Measurements from ENCODE around the gene GFPT2. TPM values are rescaled to one million over a fixed set of nuclear protein-coding genes. Genes with fewer than 3 reads are reported as not detected.

The GFPT2 gene
- total and polyA plus RNA-seq, 2 of the 4 experiments (the other 2 are of a cell fraction): 20.3 to 20.8 TPM

GRCh38 chr5:180387798-180388197 lies 34.7 kb upstream of the GFPT2 start:
- dilution Hi-C loops (cut with HindIII; ENCODE audit: low sequenced_read_pairs, unreplicated experiment) (no loop called here), in situ Hi-C loops (cut with MboI; ENCODE audit: low sequenced_read_pairs) (no loop called here), intact Hi-C loops (cut with micrococcal nuclease) (no loop called here)
- Histone ChIP-seq H4K8ac (ENCODE audit: low read depth in 2 of 2, low read length in 2 of 2) (no peak overlapping the region), H3K4me2 (ENCODE audit: low read depth, low read length) (no peak overlapping the region), H3K9me3 (ENCODE audit: control insufficient read depth, insufficient read depth, low read length) (no peaks in the 10 kb centered on the region), H2AK9ac (replicated peaks; ENCODE audit: low read depth, low read length, poor library complexity) (no peak overlapping the region), H3K27ac (ENCODE audit: insufficient read depth, low read length) (no peak overlapping the region), H3K4ac (ENCODE audit: low read depth, low read length) (no peak overlapping the region), H4K20me1 (ENCODE audit: insufficient read depth, low read length) (no peaks in the 10 kb centered on the region), H2BK120ac (ENCODE audit: low read depth, low read length) (no peak overlapping the region), H2BK5ac (ENCODE audit: low read depth, low read length, poor library complexity, severe bottlenecking) (no peak overlapping the region), H3K9ac (ENCODE audit: low read depth, low read length) (no peak overlapping the region), H4K91ac (ENCODE audit: insufficient read depth, low read depth, low read length) (no peak overlapping the region), H2BK20ac (ENCODE audit: low read depth, low read length) (no peak overlapping the region), H3K4me1 (ENCODE audit: control insufficient read depth, insufficient read depth, low read length) (no peaks in the 10 kb centered on the region), H2BK15ac (ENCODE audit: low read depth, low read length) (no peak overlapping the region), H3K27me3 (ENCODE audit: control insufficient read depth, insufficient read depth, low read length) (no peaks in the 10 kb centered on the region), H2AFZ (replicated peaks; ENCODE audit: low read length, poor library complexity) (no peak overlapping the region), H3K79me1 (ENCODE audit: low read depth in 1 of 2, low read length in 2 of 2) (no peaks in the 10 kb centered on the region), H3K4me3 (ENCODE audit: insufficient read depth, low read depth, low read length) (no peak overlapping the region), H3K18ac (ENCODE audit: low read depth, low read length) (no peak overlapping the region), H4K5ac (ENCODE audit: low read depth, low read length) (no peak overlapping the region), H3K23ac (ENCODE audit: low read depth, low read length) (no peak overlapping the region), H3K14ac (replicated peaks; ENCODE audit: low read depth, low read length) (no peak overlapping the region), H3K56ac (ENCODE audit: extremely low read depth, insufficient read depth, low read length) (no peak overlapping the region), H3K9me1 (ENCODE audit: insufficient read depth, low read length) (no peaks in the 10 kb centered on the region), H2AK5ac (ENCODE audit: low read depth, low read length) (no peak overlapping the region), H3K36me3 (ENCODE audit: control insufficient read depth, insufficient read depth, low read length) (no peaks in the 10 kb centered on the region)
- BruUV-seq (replicated peaks): no TSS peak
- ChIA-PET CTCF (interaction anchor here (0.5 to 0.7 kb wide), 3 partner anchors 12 to 61 kb away, joined by 3 to 4 read pairs (median 3); no protein-coding TSS in a partner anchor), POLR2A (ENCODE audit: unreplicated experiment) (no interaction called here)
- TF ChIP-seq CTCF (conservative IDR thresholded peaks at IDR 0.05; ENCODE audit: low read depth, low read length) (no peak), CHD1 (IDR thresholded peaks at IDR 0.05; ENCODE audit: low read depth, low read length) (no peak), RFX5 (IDR thresholded peaks at IDR 0.05; ENCODE audit: low read depth, low read length) (no peak), RCOR1 (IDR thresholded peaks at IDR 0.05; ENCODE audit: insufficient replicate concordance, low read length) (no peak), CEBPB (IDR thresholded peaks at IDR 0.05; ENCODE audit: low read depth, low read length) (no peak), FOS (IDR thresholded peaks at IDR 0.05; ENCODE audit: low read depth, low read length) (no peak), MXI1 (IDR thresholded peaks at IDR 0.05; ENCODE audit: borderline replicate concordance, low read depth, low read length) (no peak), BHLHE40 (IDR thresholded peaks at IDR 0.05; ENCODE audit: low read depth, low read length) (no peak), POLR2A (IDR thresholded peaks at IDR 0.05; ENCODE audit: low read depth, low read length) (no peak), MAZ (IDR thresholded peaks at IDR 0.05; ENCODE audit: borderline replicate concordance, low read depth, low read length) (no peak)
- WGBS, 2 experiments (ENCODE audit: extremely low coverage in 2 of 2, insufficient read length in 1 of 2): no CpG with 5 or more reads among the region's 6 CpGs
- DNase-seq (no peak), ATAC-seq (ENCODE audit: low read depth) (no peak)

All from IMR-90 (cell line).